GM12874 (cell line): ENCODE data around the gene PDP2.

Source experiments
- CTCF ChIP-seq: IDR thresholded peaks from 2 replicates; pipeline ENCODE4 v1.5.1; 2011; ENCODE audit warnings: low read depth, mild to moderate bottlenecking, control low read depth, low read length, moderate library complexity; ENCODE audit not compliant: insufficient read depth

PDP2 gene

DNA sequence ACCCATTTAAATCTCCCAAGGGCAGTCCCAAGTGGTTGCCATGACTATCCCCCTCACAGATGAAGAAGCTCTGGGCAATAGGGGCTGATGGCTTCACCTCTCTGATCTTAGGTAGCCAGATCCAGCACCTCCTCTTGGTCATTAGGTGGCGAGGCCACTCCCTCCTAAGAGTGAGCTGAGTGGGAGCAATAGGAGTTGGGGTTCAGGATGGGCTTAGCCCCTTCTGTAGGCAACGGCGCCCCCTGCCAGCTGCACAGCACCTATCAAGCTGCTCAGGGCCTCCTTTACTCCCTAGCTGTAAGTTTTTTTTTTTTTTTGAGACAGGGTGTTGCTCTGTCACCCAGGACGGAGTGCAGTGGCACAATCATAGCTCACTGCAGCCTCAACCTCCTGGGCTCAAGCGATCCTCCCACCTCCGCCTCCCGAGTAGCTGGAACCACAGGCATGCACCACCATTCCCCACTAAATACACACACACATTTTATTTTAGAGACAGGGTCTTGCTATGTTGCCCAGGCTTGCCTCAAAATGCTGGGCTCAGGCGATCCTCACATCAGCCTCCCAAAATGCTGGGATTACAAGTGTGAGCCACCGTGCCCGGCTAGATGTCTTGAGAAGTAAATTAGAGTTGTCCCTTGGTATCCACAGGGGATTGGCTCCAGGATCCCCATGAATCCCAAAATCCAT lies 48.5 kb downstream of the PDP2 start:
- peak; percentile 51 for TF ChIP-seq CTCF

DNA sequence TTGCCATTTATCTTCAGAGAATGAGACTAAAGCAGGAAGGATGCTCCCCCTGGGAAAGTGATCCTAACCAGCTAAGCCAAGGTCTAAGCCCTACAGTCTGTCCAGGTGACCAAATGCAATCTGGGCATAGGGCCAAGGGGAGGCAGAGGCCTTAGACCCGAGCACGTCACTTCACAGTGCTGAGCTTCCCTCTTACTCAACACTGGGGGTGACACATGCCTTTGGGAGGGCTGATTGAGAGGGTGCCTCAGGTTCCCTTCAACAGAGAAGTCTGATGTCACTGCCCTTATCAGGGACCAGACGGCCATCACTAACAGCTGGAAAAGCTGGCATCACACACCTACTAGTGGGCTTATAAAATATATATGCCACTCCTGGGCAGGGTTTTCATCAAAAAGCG lies 49.9 kb downstream of the PDP2 start:
- no peak for TF ChIP-seq CTCF

DNA sequence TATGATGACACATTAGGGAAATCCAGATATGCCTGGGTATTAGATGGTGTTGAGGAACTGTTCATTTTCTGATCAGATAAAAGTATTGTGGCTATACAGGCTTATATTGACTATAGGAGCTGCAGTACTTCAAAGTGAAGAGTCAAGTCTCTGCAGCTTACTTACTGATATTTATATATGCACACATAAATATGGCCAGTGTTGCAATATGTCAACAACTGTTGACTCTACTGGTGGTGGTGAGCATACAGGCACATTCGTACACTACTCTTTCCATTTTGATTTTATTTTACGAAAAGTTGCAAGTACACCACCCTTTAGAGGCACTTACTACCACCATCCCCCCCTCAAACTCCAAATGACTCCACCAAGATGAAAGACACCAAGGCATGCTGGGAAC lies 51.4 kb downstream of the PDP2 start:
- no peak for TF ChIP-seq CTCF

GRCh38 chr16:66932076-66932475 lies 51.8 kb downstream of the PDP2 start:
- no peak for TF ChIP-seq CTCF

DNA sequence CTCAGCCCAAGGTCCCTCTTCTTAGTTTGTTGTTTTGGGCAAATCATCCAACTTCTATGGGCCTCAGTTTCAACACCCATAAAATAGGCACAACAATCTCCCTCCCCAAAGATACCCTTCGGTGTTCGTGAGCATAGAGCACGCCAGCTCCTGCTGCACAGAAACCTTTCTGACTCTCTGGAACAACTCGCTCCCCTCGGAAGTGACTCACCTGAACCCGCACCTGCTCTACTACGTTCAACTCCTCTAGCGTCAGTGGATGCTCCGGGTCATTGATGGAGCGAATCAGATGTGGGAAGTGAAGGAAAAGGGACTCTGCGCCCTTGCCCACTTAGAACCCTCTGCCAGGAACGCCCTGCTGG lies 53.4 kb downstream of the PDP2 start:
- no peak for TF ChIP-seq CTCF

GRCh38 chr16:66934138-66934838 lies 54.0 kb downstream of the PDP2 start, which contains the start of gene CIAO2B:
Gene CIAO2B (minus strand): TSS chr16:66934402. CDS start chr16:66934364, 38 bp downstream.
- no peak for TF ChIP-seq CTCF

DNA sequence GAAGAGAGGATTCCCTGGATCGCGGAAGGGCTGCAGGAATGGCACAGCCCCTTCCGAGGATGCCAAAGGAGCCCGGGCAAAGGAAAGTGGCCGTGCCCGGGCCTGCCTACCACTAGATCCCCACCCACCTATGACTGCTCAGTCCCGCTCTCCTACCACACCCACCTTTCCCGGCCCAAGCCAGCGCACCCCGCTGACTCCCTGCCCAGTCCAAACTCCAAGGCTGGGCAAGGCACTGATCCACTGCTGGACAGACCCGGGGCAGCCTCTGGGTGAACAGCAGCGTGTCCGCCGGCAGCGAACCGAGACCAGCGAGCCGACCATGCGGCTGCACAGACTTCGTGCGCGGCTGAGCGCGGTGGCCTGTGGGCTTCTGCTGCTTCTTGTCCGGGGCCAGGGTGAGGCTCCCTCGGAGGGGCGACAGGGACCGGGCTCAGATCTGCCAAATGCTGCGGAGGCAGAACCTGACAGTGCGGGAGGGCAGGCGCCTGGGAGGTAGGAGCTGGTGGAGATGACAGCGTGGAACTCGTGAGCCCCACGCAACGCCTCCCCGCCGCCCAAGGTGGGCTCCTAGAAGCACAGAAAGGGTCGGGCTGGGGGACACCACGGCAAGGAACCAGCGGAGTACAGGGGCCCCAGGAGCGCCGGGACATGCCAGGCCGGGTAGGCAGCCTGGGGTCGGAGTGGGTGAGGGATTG lies 55.1 kb downstream of the PDP2 start, which contains the start of gene CES2:
CES2 (plus strand) TSS at position 203 of the 698 bp plus-strand sequence; CDS start at position 323, 120 bp downstream.
- no peak for TF ChIP-seq CTCF
